Body of pancreas (tissue), 4 donors: ENCODE data around the gene UQCC2. TPM values are rescaled to one million over a fixed set of nuclear protein-coding genes. Genes with fewer than 3 reads are reported as not detected.

ENCODE experiments used
- ATAC-seq: fragments of 150-250 bp; one replicate; pipeline ENCODE4 v1.9.1; 2016
- DNase-seq, 4 donors: peaks; one replicate each; pipeline ENCODE4 v3.0.0-alpha.2; 2019
- H3K27ac ChIP-seq, 4 donors: fragments of 200-600 bp; sonication (generic); 1 replicate in 3 of 4; 2 replicates in 1 of 4; pipeline versions ENCODE4 v1.5.1 to v1.6.1; 2016 to 2019; ENCODE audit warnings: mild to moderate bottlenecking in 1 of 4, mixed read lengths in 1 of 4, moderate library complexity in 1 of 4
- H3K27me3 ChIP-seq, 2 donors: fragments of 200-600 bp; sonication (generic); one replicate each; pipeline ENCODE4 v1.6.0; 2016; ENCODE audit warnings: mild to moderate bottlenecking in 1 of 2
- H3K36me3 ChIP-seq, 2 donors: fragments of 200-600 bp; sonication (generic); replicated peaks in 1 of 2; 2 replicates each; pipeline ENCODE4 v1.5.1; 2016; ENCODE audit warnings: low read depth in 2 of 2; ENCODE audit not compliant: insufficient read depth in 1 of 2
- H3K4me1 ChIP-seq: fragments of 200-600 bp; sonication (generic); one replicate; pipeline ENCODE4 v1.6.0; 2016
- H3K4me3 ChIP-seq, 2 donors: fragments of 200-600 bp; sonication (generic); 1 replicate in 1 of 2; 2 replicates in 1 of 2; pipeline ENCODE4 v1.5.1; 2016 to 2019
- H3K9me3 ChIP-seq, 3 donors: fragments of 200-600 bp; sonication (generic); 1 replicate in 2 of 3; 2 replicates in 1 of 3; pipeline ENCODE4 v1.5.1; 2016
- CTCF ChIP-seq, 7 experiments: fragments of 450-650 bp in 4 of 7; fragments of 200-600 bp in 3 of 7; sonication (generic) in 3 of 7; IDR thresholded peaks; one replicate each; pipeline ENCODE4 v1.5.1; 2016 to 2019; ENCODE audit warnings: antibody characterized with exemption in 7 of 7
- POLR2A ChIP-seq, 3 donors: fragments of 450-650 bp; IDR thresholded peaks; one replicate each; pipeline ENCODE4 v1.6.1; 2016; ENCODE audit warnings: antibody characterized with exemption in 3 of 3, mild to moderate bottlenecking in 2 of 3
- WGBS, 2 donors: methylation state at CpG; one replicate each; pipeline ENCODE4 v1.1.5; 2017; 5-methylcytosine and 5-hydroxymethylcytosine counted together
- intact Hi-C: fragments of 100-400 bp; cut with DNase I; formaldehyde crosslinking; loops from one replicate; pipeline ENCODE4 v1.15.1; 2023
- total RNA-seq, 2 donors: library from RNA; depleted of rRNA; stranded (reverse); fragments of >200 nt; gene quantifications; one replicate each; pipeline ENCODE4 v1.1.0, GENCODE V29; 2016

UQCC2 gene
- total RNA-seq, 2 donors from 2014 or later = 4.0 to 17.6 TPM

GRCh38 chr6:33686981-33687975 is 24.2 kb downstream of the UQCC2 start:
- no peak for DNase-seq
- peaks cover 0 to 12% of the 10 kb centered on the region in 2 donors for H3K36me3 ChIP-seq

DNA sequence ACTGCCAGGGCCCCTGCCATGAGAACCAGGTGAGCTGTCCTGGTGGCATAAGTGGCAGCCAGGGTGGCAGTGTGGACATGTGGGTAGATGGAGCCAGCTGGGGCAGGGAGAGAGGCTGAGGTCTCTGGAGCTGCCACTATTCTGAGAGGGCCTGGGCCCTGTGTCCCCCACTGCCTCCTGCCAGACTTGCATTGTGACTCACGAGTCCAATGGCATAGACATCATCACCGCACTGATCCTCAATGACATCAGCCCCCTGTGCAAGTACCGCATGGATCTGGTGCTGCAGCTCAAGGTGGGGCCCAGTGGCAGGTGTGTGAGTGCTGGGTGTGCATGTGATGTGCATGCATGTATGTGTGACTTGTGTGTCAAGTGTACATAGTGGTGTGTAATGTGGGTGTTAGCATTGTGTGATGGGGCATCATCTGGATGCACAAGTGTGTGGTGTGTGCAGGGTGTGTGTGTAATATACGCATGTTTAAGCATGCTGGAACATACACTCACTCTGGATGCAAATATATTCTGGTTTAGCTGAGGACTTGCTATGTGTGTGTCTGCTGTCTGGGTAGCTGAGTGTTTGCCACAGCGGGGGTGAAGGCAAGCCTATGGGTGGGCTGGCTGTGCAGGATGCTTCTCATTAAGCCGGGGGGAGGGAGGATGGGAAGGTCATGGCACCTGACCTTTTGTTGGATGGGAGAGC is 25.1 kb downstream of the UQCC2 start:
- intact Hi-C loops = no loop called here
- Histone ChIP-seq H3K4me1 (no peaks in the 10 kb centered on the region), H3K4me3 (no peak overlapping the region), H3K36me3 (peaks cover 0 to 12% of the 10 kb centered on the region in 2 donors), H3K9me3 (no peaks in the 10 kb centered on the region), H3K27me3 (no peaks in the 10 kb centered on the region), H3K27ac (no peak overlapping the region)
- 67 to 75% methylated on average over 3 to 6 of the region's 6 CpGs for WGBS, 2 donors
- no peak for DNase-seq
- ATAC-seq = no peak
- no peak for TF ChIP-seq POLR2A (IDR thresholded peaks at IDR 0.05)
- no peak for TF ChIP-seq CTCF (IDR thresholded peaks at IDR 0.05)

More at GRCh38 chr6:33686981-33687975, 24.2 kb downstream of the UQCC2 start:
- no peaks in the 10 kb centered on the region for H3K9me3 ChIP-seq
- intact Hi-C loops = no loop called here
- no peak overlapping the region for H3K4me3 ChIP-seq
- no peaks in the 10 kb centered on the region for H3K27me3 ChIP-seq
- WGBS, 2 donors = 88 to 92% methylated on average over 23 to 27 of the region's 27 CpGs
- ATAC-seq = no peak
- H3K4me1 ChIP-seq = no peaks in the 10 kb centered on the region
- no peak overlapping the region for H3K27ac ChIP-seq
- TF ChIP-seq POLR2A (IDR thresholded peaks at IDR 0.05) = no peak
- TF ChIP-seq CTCF (IDR thresholded peaks at IDR 0.05) = no peak

DNA sequence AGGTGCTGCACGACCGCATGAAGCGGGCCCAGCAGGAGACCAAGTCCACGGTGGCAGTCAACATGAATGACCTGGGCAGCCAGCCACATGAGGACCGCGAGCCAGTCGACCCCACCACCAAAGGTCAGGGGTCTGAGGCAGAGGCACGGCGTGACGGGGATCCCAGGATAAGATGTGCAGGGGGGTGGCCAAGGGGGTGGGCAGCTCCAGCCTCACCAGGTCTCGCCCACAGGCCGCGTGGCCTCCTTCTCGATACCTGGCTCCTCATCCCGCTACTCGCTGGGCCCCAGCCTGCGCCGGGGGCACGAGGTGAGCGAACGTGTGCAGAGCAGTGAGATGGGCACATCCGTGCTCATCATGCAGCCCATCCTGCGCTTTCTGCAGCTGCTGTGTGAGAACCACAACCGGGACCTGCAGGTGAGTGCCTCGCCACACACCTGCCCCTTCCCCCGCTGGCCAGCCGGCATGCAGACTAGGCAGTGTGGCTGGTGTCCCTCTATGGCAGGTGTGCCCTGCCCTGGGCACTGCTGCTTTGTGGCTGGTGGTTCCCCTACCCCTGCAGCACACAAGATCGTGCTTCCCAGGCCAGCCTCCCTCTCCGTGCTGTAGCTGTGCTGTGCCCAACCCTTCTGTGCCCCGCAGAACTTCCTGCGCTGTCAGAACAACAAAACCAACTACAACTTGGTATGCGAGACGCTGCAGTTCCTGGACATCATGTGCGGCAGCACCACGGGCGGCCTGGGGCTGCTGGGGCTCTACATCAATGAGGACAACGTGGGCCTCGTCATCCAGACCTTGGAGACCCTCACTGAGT is 25.9 kb downstream of the UQCC2 start:
- Histone ChIP-seq H3K4me1 (no peaks in the 10 kb centered on the region), H3K27ac (no peak overlapping the region), H3K36me3 (peaks cover 0 to 12% of the 10 kb centered on the region in 2 donors), H3K9me3 (no peaks in the 10 kb centered on the region), H3K27me3 (no peaks in the 10 kb centered on the region), H3K4me3 (no peak overlapping the region)
- WGBS, 2 donors = 87 to 95% methylated on average over 11 to 38 of the region's 38 CpGs
- intact Hi-C loops = no loop called here
- TF ChIP-seq CTCF (IDR thresholded peaks at IDR 0.05) (no peak), POLR2A (IDR thresholded peaks at IDR 0.05) (no peak)
- DNase-seq = no peak
- ATAC-seq = no peak

DNA sequence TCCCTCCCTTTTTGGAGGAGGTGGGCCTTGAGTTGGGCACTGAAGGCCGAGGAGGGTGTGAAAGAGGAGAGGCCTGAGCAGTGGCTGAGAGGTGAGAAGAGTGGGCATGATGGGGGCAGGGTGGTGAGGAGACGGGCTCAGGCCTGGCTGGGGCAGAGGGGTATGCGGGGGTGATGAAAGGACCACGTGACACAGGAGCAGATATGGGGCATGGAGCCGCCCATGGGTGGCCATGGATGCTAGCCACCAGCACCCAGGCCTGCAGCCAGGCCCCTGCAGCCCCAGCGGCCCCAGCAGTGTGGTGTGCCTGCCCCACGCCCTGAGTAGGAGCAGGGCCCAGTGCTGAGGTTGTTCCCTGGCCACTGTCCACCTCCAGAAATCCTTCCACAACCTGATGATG is 26.5 kb downstream of the UQCC2 start:
- WGBS, 2 donors = 91 to 98% methylated on average over 7 of the region's 7 CpGs
- DNase-seq (no peak), ATAC-seq (no peak)
- Histone ChIP-seq H3K27me3 (no peaks in the 10 kb centered on the region), H3K4me3 (no peak overlapping the region), H3K4me1 (no peaks in the 10 kb centered on the region), H3K27ac (no peak overlapping the region), H3K9me3 (no peaks in the 10 kb centered on the region), H3K36me3 (peaks cover 0 to 12% of the 10 kb centered on the region in 2 donors)
- no peak for TF ChIP-seq POLR2A (IDR thresholded peaks at IDR 0.05)
- no peak for TF ChIP-seq CTCF (IDR thresholded peaks at IDR 0.05)
- intact Hi-C loops = no loop called here
